ENCODE measurements around the gene UNC13B.
"Not testable (repeated sequence)": the region's sequence is repeated elsewhere in the genome, so short reads cannot be mapped to it uniquely, and the experiment has no call there.

Gene UNC13B

DNA sequence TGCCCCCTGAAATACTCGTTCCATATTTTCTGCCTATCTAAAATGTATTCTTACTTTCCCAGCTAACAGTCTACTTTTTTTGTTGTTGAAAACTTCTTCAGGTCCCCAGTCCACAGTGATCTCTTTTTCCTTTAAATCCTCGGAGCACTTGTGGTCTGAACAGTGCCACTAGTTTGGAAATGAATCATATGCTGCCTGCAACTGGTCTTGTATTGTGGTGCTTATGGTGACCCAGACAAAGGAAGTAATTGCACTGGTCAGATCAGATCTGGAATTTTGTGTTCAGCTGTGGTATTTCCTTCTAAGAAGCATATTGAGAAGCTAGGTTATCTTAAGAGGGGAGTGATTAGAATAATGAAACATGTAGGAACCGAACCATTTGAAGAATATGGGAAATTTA, 2.9 kb downstream of the UNC13B start:
- no peak for DNase-seq

DNA sequence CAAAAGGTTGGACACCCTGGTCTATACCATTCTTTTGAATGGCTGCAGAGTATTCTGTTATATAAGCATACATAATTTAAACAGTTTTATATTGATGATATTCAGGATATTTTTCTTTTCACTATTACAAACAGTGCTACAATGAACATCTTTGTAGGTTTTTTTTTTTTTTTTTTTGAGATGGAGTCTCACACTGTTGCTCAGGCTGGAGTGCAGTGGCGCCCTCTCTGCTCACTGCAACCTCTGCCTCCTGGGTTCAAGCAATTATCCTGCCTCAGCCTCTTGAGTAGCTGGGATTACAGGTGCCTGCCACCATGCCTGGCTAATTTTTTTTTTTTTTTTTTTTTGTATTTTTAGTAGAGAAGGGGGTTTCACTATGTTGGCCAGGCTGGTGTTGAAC, 5.6 kb downstream of the UNC13B start:
- not testable (repeated sequence) for DNase-seq

DNA sequence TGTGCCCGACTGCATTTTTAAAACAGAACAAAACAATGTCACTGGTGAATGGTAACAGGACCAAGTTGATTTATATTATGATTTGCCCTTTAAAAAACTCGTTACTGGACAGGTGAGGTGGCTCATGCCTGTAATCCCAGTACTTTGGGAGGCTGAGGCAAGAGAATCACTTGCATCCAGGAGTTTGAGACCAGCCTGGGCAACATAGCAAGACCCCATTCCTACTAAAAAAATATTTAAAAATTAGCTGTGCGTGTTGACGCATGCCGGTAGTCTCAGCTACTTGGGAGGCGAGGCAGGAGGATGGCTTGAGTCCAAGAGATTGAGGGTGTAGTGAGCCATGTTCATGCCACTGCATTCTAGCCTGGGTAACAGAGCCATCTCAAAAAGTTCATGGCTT, 7.2 kb downstream of the UNC13B start:
- DNase-seq, result no peak

DNA sequence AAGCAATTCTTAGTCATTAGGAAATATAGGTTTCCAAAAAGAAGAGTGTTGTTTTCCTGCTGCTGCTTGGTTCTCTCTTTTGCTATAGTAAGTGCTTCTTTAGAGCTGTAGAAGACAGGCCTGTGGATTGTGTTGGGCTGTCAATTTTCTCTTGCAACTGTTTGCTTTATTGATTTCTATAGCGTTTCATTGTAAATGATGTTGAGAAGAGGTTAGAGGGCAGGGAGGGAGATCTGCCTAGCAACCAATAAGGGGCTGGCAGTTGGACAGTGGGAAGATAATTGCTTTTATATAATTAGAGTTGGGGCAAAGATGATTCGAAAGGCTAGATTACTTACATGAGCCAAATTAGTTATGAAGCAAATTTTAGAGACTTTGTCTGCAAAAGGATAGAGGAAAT, 11.1 kb downstream of the UNC13B start:
- no peak for DNase-seq

DNA sequence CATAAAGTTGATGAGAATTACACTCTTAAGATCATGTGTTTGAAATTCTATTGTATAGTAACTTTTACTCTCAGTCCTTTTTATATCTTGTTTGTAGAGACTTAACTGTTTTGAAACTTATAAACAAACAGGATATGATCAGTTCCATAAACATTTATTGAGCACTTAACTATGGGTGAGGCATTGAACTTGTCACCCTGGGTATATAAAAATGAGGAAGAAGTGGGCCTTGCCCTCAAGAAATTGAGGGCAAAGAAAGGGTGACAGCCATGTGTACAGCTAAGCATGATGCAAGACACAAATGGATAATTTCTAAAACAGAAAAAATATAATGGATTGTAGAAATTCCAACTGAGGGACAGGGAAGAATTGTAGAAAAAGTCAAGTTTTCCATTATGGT, 15.7 kb downstream of the UNC13B start:
- DNase-seq, result no peak

DNA sequence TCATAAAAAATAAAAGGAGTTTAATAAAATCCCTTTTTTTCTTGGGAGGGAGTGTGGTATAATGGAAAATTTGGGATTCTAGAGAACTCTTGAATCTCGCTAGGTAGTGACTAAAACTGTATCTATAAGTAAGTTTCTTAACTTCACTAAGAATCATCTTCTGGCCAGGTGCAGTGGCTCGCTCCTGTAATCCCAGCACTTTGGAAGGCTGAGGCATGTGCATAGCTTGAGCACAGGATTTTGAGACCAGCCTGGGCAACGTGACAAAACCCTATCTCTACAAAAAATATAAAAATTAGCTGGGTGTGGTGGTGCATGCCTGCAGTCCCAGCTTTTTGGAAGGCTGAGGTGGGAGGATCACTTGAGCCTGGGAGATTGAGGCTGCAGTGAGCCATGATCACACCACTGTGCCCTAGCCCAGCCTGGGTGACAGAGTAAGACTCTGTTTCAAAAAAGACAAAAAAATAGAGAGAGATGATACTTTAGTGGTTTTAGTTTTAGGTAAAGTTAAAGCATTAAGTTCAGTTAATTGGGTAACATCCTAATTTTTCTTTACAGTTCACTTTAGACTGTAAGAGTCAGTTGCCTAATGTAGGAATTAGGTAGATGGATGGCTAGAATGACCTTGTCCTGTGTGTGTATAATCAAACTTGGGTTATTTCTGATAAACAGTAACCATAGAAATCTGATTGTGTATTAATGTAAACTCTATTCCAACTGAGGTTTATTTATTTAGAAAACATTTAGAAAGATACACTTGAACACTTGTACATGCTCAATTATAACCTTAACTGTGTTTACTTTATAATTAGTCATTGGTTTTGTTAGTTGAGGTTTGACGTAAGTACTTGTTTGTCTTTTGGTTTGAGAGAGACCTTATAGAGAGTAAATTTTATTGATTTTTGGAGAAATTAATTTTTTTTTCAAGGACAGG, 17.8 kb downstream of the UNC13B start:
- DNase-seq, result peak; percentile 23 to 32

DNA sequence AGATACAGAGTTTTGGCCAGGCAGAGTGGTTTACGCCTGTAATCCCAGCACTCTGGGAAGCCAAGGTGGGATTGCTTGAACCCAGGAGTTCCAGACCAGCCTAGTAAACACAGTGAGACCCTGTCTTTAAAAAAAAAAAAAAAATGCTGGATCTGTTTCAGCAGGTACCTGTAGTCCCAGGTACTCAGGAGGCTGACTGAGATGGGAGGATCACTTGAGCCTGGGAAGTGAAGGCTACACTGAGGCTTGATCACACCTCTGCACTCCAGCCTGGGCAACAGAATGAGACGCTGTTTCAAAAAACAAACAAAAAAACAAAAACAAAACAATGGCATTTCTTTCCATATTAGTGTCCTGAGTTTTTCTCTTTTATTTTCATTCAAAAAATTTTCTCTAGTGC, 19.0 kb downstream of the UNC13B start:
- no peak for DNase-seq

GRCh38 chr9:35182401-35182800, 20.6 kb downstream of the UNC13B start:
- not testable (repeated sequence) for DNase-seq

- not testable (repeated sequence) for DNase-seq
Measured at GRCh38 chr9:35182996-35183754, 21.4 kb downstream of the UNC13B start.

DNA sequence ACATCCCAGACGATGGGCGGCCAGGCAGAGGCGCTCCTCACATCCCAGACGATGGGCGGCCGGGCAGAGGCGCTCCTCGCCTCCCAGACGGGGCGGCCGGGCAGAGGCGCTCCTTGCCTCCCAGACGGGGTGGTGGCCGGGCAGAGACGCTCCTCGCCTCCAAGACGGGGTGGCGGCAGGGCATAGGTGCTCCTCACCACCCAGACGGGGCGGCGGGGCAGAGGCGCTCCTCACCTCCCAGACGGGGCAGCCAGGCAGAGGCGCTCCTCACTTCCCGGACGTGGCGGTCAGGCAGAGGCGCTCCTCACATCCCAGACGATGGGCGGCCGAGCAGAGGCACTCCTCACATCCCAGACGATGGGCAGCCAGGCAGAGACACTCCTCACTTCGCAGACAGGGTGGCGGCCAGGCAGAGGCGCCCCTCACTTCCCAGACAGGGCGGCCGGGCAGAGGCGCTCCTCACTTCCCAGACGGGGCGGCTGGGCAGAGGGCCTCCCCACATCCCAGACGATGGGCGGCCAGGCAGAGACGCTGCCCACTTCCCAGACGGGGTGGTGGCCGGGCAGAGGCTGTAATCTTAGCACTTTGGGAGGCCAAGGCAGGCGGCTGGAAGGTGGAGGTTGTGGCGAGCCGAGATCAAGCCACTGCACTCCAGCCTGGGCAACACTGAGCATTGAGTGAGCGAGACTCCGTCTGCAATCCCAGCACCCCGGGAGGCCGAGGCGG, 22.1 kb downstream of the UNC13B start:
- not testable (repeated sequence) for DNase-seq

DNA sequence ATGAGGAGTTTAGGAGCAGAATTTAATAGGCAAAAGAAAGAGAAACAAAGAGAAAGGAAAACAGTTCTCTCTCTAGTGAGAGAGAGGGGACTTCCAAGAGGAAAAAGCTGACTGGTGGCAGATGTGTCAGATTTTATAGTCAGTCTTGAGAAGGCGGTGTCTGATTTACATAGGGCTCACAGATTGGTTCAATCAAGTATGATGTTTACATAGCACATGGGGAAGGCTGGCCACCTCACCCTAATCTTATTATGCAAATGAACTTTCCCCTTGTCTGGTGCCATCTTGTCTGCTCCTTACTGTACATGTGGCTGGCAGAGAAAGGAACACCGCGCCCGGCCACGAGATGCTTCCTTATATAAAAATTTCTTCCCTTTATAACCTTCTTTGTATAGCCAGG, 24.7 kb downstream of the UNC13B start:
- no peak for DNase-seq

GRCh38 chr9:35190203-35190602, 28.4 kb downstream of the UNC13B start:
- no peak for DNase-seq

DNA sequence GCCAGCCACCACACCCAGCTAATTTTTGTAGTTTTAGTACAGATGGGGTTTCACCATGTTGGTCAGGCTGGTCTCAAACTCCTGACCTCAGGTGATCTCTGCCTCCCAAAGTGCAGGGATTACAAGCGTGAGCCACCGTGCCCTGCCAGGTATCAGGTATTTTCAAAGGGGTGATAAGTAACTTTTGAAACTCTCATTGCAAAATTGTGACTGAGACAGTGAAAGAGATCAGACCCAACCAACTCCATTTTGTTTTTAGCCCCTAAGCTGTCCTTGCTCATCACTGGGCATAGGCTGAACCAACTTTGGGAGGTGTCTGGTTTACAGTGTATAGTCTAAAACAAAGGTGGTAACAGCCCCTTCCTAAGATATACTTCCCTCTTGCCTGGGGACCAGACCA, 29.3 kb downstream of the UNC13B start:
- no peak for DNase-seq

DNA sequence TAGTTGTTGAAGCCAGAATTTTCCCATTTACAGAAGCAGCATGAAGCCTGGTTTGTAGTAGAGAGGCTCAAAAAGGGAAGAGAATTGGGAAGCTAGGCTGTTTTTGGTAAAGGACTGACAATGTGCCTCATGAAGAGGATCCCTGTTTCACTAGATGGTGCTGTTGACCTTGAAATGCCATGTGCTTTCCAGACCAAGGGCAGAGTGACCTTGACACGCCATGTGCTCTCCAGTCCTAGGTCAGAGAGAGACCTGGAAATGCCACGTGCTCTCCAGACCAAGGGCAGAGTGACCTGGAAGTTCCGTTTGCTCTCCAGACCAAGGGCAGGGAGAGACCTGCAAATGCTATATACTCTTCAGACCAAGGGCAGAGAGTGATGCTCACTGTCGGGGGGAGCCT, 32.0 kb downstream of the UNC13B start:
- DNase-seq, result no peak

- no peak for DNase-seq
Measured at GRCh38 chr9:35195683-35196082, 33.9 kb downstream of the UNC13B start.

- DNase-seq, result no peak
Measured at GRCh38 chr9:35198191-35198590, 36.4 kb downstream of the UNC13B start.

GRCh38 chr9:35203528-35203927, 41.7 kb downstream of the UNC13B start:
- DNase-seq, result no peak

- no peak for DNase-seq
Measured at GRCh38 chr9:35205340-35205739, 43.5 kb downstream of the UNC13B start.

GRCh38 chr9:35211854-35212253, 50.0 kb downstream of the UNC13B start:
- DNase-seq, result no peak

DNA sequence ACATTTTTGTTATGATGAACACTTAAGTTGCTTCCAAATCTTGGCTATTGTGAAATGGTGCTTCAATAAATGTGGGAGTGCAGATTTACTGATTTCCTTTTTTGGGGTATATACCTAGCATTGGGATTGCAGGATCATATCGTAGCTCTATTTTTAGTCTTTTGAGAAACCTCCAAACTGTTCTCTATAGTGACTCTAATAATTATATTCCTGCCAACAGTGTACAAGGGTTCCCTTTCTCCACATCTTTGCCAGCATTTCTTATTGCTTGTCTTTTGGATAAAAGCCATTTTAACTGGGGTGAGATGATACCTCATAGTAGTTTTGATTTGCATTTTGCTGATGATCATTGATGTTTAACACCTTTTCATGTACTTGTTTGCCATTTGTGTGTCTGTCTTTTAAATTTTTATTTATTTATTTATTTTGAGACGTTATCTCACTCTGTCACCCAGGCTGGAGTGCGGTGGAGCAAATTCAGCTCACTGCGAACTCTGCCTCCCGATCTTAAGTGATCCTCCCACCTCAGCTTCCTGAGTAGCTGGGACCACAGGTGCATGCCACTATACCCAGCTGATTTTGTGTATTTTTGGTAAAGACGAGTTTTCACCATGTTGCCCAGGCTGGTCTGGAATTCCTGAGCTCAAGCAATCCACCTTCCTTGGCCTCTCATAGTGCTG, 59.0 kb downstream of the UNC13B start:
- no peak for DNase-seq

GRCh38 chr9:35225677-35226076, 63.9 kb downstream of the UNC13B start:
- no peak for DNase-seq

DNA sequence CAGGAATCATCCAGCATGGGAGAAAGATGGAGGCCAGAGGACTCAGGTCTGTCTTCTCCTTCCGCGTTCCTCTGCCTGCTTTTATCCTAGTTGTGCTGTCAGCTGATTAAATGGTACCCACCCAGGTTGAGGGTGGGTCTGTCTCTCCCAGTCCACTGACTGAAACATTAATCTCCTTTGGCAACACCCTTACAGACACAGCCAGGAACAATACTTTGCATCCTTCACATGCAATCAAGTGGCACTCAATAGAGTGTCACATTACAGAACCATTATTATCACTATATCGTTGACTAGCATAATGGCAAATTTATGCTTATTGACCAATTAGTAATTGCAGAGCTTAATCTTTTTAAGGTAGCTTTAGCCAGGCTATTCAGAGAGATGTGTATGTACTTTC, 64.8 kb downstream of the UNC13B start:
- no peak for DNase-seq

- DNase-seq, result no peak
Measured at GRCh38 chr9:35227284-35227683, 65.5 kb downstream of the UNC13B start.

All from SHP77 (cell line).